Brain microvascular endothelial cell (primary cell): Measurements from ENCODE around the gene NGLY1.
A peak's percentile ranks its signal among the peaks of the same experiment; 100 is the strongest.

Experiments
- DNase-seq: peaks from one replicate; pipeline ENCODE4 v3.0.0-alpha.2; 2020
- H3K27ac ChIP-seq: fragments of 250-450 bp; sonication (Bioruptor Pico); 2 replicates; pipeline ENCODE4 v1.5.1; 2020; ENCODE audit warnings: mild to moderate bottlenecking, moderate library complexity
- H3K27me3 ChIP-seq: fragments of 250-450 bp; sonication (Bioruptor Pico); replicated peaks from 2 replicates; pipeline ENCODE4 v1.5.1; 2020; ENCODE audit warnings: mild to moderate bottlenecking
- H3K36me3 ChIP-seq: fragments of 250-450 bp; sonication (Bioruptor Pico); replicated peaks from 2 replicates; pipeline ENCODE4 v1.5.1; 2020; ENCODE audit warnings: mild to moderate bottlenecking
- H3K4me3 ChIP-seq: 2 replicates; pipeline ENCODE4 v1.5.1; 2011; ENCODE audit warnings: low read depth, mild to moderate bottlenecking, control low read depth, low read length, moderate library complexity
- CTCF ChIP-seq: IDR thresholded peaks from 2 replicates; pipeline ENCODE4 v1.5.1; 2011; ENCODE audit warnings: low read depth, mild to moderate bottlenecking, moderate library complexity, low read length, control low read depth, inconsistent platforms; ENCODE audit errors: missing control alignments
- in situ Hi-C: cut with HindIII; loops from 2 replicates; pipeline ENCODE4 v1.10.0; 2017; ENCODE audit warnings: low sequenced_read_pairs, low pct_ligation_motif_present

The NGLY1 gene

GRCh38 chr3:25789209-25789595 is 6.0 kb upstream of the NGLY1 start:
- no peak for TF ChIP-seq CTCF
- peak overlapping the region; percentile 90 for H3K27ac ChIP-seq
- in situ Hi-C loops: no loop called here
- H3K27me3 ChIP-seq: no peaks in the 10 kb centered on the region
- H3K4me3 ChIP-seq: peak overlapping the region; percentile 77
- no peak for DNase-seq
- no peaks in the 10 kb centered on the region for H3K36me3 ChIP-seq

- H3K27ac ChIP-seq: no peak overlapping the region
- in situ Hi-C loops: no loop called here
These were observed 4.4 kb upstream of the NGLY1 start for GRCh38 chr3:25787689-25788088.

GRCh38 chr3:25785826-25786225 is 2.6 kb upstream of the NGLY1 start:
- in situ Hi-C loops: no loop called here
- Histone ChIP-seq H3K4me3 (no peak overlapping the region), H3K27me3 (no peaks in the 10 kb centered on the region), H3K27ac (no peak overlapping the region), H3K36me3 (no peaks in the 10 kb centered on the region)
- DNase-seq: no peak
- TF ChIP-seq CTCF: no peak

More at GRCh38 chr3:25787689-25788088, 4.4 kb upstream of the NGLY1 start:
- Histone ChIP-seq H3K27me3 (no peaks in the 10 kb centered on the region), H3K36me3 (no peaks in the 10 kb centered on the region), H3K4me3 (no peak overlapping the region)
- no peak for DNase-seq
- no peak for TF ChIP-seq CTCF

GRCh38 chr3:25784971-25785370 is 1.7 kb upstream of the NGLY1 start:
- Histone ChIP-seq H3K4me3 (no peak overlapping the region), H3K36me3 (no peaks in the 10 kb centered on the region), H3K27ac (no peak overlapping the region), H3K27me3 (no peaks in the 10 kb centered on the region)
- no peak for TF ChIP-seq CTCF
- in situ Hi-C loops: no loop called here
- no peak for DNase-seq

GRCh38 chr3:25783661-25784512 is 644 bp upstream of the NGLY1 start:
- Histone ChIP-seq H3K36me3 (no peaks in the 10 kb centered on the region), H3K27ac (peak overlapping the region; percentile 38), H3K4me3 (peak overlapping the region; percentile 80), H3K27me3 (no peaks in the 10 kb centered on the region)
- peak; percentile 32 for DNase-seq
- in situ Hi-C loops: no loop called here
- TF ChIP-seq CTCF: no peak

- DNase-seq: no peak
- no peak for TF ChIP-seq CTCF
- in situ Hi-C loops: no loop called here
- peak overlapping the region; percentile 88 for H3K4me3 ChIP-seq
- H3K27ac ChIP-seq: peak overlapping the region; percentile 19
- H3K36me3 ChIP-seq: peaks cover 2% of the 10 kb centered on the region
- no peaks in the 10 kb centered on the region for H3K27me3 ChIP-seq
These were observed 656 bp downstream of the NGLY1 start for GRCh38 chr3:25782636-25782937.
